Astrocyte of the hippocampus (primary cell): ENCODE measurements around the gene CHPF.

Experiments used
- DNase-seq: peaks from one replicate; pipeline ENCODE4 v3.0.0; 2011; ENCODE audit warnings: low read depth, low spot score

The CHPF gene

GRCh38 chr2:219514836-219515235 lies 28.8 kb downstream of the CHPF start:
- DNase-seq: no peak

GRCh38 chr2:219514196-219514761 lies 29.3 kb downstream of the CHPF start, which contains the start of gene ASIC4:
TSS of gene ASIC4 (plus strand) at chr2:219514482. CDS start at chr2:219514725, 243 bp downstream.
- DNase-seq: peak; percentile 38

GRCh38 chr2:219513787-219514186 lies 29.8 kb downstream of the CHPF start:
- no peak for DNase-seq

GRCh38 chr2:219512524-219513216 lies 30.9 kb downstream of the CHPF start:
- no peak for DNase-seq

DNA sequence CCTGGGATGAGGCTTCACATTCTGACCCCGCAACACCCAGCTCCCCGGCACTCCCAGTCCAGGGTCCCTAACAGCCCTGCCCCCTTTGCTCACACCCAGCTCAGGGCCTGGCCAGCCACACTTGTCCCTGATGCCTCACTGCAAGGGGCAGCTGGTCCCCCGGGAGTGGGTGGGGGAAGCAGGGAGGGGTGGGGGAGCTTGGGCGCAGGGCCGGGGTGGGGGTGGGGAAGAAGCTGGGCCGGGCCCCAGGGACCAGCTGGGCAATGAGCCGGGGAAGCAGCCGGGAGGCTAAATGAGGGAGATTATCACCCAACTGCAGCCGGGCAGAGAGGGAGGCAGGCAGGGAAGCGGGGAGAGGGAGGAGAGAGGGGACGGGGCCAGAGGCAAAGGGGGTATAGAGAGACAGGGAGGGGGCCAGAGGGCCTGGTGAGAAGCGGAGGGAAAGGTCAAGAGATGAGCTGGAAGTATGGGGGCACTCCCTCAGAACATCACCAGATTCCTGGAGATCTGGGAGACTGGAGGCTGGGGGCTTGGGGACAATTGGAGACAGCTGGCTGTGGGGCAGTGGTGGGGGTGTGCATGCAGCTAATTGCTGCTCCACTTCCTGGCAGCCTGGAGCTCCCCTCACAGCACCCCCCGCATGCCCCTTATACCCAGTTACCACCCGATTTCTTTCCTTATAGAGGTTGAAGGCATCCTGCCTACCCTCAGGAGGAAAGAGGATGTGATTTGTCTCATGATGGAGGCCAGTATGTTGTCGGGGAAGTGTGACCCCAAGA lies 31.9 kb downstream of the CHPF start:
- no peak for DNase-seq

DNA sequence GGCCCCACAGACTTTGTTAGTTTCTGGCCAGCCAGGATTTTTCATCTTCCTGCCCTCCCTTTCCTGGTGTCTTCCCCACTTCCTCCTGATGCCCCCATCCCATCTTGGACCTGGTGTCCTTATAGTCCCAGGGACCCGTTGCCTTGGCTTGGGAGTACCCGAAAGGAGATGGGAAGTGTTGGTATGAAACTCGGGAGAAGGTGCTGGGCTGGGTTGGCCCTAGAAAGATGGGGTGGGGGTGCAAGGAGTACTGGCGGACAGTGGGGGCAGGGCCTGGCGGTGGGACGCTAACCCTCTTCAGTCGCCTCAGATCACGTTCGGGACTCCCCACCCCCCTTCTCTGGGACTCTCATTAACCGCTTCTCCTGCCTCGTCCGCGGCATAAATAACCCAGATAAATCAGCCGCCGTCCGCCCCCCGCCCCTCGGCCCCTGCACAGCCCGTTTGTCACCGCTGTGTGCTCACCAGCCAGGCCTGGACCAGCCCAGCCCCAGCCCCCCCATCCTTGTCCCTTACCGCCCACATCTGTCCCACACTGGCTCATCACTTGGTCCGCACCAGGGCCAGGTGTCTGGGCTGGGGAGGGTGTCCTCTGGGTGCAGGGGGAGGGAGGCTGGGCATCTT lies 33.0 kb downstream of the CHPF start:
- DNase-seq: no peak

DNA sequence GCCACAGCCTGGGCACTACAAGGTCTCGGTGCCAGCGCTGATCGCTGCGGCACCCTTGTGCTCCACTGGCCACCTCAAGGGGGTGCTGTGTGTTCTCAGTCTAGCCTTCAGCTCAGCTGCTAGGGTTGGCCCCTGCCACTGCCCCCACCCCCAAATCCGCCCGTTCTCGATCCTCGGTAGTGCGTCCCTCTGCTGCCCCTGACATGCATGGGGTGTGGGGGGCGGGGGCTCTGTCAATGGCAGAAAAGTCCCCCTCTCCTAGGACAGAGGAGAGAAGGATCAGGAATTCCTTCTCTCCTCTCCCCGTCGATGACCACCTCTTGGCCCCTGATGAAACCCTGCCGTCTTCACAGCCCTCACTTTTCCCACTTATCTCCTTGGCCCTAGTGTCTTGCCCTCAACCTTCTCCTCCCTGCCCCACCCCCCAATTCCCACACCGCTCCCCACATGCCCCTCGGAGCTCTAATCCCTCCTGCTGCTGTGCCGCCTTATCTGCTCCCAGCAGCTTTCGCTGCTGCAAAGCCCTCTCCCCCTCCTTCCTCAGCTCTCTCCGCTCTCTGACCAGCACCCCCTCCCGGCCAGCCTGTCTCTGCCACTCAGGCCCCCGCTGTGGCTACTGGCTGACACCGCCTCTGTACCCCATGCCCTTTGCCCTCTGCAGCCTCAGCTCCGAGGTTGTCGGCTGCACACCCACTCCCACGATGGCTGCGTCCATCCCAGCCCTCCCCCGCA lies 33.7 kb downstream of the CHPF start:
- peak; percentile 77 for DNase-seq

- no peak for DNase-seq
Measured at GRCh38 chr2:219508971-219509779, 34.4 kb downstream of the CHPF start.

- DNase-seq: no peak
Measured at GRCh38 chr2:219508444-219508734, 35.2 kb downstream of the CHPF start.

DNA sequence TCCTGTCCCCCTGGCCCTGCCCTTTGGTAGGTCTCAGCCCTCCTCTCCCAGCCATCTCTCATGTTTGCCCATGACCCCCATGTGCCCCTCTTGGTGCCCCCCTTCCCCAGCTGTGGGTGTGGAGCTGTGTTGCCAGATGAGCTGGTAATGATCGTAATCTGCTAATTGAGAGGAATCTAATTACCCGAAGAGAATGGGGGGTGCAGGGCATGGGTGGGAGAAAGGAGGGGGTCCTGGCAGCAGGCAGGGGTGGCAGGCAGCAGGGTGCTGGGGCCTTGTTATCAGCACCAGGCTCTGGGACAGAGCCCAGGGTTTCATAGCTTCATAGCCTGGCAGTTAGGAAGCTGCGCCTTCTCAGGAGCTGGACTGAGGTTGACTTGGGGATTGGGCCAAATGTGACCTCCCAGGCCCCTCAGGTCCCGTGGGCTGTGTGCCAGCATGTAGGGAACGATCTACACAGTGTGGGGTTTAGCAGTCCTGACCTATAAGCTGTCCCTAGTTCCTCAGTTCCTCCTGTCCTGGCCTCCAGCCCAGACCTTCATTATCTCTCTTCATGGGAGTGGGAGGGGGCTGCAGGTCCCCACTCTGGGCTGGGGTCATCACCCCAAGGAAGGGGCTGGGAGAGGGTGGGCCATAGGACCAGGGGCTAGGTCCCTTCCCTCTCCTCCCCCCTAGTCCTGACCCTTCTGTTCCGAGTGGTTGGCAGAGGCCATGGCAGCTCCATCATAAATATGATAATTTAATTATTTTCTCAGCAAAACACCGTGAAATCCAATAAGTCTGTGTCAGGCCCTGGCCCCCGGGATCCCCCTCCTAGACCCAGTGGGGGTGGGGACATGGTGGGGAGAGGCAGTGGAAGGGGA lies 35.8 kb downstream of the CHPF start:
- peak; percentile 57 for DNase-seq

DNA sequence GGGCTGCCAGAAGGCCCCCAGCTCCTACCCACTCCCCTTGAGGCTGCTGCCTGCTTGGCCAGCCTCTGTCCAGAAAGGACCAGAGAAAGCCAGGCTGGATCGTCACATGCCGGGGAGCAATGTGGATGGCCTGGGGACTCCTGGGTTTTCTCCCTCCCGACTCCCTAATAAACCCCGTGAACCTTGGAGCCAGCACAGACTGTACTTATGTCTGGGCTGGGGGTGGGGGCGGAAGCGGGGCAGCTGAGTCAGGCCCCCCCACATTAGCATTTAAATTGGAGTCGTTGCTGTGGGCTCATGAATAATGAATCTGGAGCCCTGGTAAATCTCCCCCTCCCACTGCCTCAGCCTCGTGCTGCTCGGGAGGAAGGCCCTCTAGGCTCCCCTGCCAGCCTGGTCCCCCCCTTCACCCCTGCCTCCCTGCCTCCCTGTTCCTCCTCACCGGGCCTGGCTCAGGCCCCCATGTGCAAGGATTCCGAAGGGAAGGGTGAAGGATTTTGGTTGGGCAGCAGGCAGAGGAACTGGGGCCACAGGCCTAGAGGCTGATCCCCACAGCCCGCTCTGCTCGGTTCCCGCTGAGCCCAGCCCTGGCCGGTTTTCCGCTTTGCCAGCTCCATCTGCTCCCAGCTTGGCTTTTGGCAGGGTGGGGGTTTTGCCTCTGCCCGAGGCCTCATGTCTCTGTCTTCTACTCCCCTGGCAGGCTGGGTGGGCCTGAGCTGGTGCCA lies 36.6 kb downstream of the CHPF start:
- peak; percentile 44 for DNase-seq

DNA sequence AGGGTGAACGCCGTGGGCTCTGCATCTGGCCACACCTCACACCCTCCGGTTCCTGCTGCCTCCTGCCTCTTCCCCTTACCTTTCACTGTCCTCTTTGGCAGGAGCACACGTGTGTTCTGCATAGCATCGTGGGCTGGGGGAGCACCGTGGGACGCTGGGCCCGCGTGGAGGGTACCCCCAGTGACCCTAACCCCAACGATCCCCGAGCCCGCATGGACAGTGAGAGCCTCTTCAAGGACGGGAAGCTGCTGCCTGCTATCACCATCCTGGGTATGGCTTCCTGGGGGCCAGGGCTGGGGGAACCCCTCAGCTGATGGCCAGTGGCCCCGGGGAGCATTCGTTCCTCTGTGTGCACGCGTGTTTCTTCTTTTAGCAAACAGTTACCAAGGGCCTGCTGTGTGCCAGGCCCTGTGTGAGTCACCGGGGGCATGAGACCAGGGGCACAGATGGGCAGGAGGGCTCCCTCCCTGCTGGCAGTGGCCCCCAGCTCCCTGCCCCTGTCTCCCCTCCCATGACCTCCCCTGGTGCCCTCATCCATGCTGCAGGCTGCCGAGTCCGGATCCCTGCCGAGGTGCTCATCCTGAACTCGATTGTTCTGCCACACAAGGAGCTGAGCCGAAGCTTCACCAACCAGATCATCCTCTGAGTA lies 37.3 kb downstream of the CHPF start:
- DNase-seq: no peak

DNA sequence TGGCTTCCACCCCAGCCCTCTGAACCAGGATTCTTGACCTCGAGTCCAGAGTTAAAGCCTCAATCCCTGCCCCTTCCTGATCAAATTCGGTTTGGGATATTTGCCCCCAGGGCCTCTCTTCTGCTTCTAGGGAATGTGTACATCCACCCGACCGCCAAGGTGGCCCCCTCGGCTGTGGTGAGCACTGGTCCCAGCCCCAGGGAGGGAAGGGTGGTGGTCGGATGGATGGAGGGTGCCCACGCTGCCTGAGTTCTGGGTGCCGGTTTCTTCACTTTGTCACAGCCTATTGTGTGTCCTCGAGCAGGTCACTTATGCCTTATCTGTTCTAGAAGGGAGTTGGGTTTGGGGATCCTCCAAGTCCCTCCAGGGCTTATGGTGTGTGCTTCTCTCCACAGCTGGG lies 38.0 kb downstream of the CHPF start:
- no peak for DNase-seq

- no peak for DNase-seq
Measured at GRCh38 chr2:219502618-219503017, 41.0 kb downstream of the CHPF start.

DNA sequence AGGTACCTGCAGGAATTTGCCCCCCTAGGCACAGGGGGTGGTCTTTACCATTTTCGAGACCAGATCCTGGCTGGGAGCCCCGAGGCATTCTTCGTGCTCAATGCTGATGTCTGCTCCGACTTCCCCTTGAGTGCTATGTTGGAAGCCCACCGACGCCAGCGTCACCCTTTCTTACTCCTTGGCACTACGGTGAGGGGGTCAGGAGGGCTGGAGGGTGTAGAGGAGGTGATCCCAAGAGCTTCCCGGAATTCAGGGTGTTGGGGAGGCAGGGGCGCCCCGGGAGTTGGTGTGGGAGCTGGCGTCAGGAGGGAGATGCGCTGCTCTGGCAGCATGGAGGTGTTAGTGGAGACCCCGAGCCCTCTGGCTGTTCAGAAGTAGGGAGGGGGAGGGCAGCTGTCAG lies 41.8 kb downstream of the CHPF start:
- no peak for DNase-seq

DNA sequence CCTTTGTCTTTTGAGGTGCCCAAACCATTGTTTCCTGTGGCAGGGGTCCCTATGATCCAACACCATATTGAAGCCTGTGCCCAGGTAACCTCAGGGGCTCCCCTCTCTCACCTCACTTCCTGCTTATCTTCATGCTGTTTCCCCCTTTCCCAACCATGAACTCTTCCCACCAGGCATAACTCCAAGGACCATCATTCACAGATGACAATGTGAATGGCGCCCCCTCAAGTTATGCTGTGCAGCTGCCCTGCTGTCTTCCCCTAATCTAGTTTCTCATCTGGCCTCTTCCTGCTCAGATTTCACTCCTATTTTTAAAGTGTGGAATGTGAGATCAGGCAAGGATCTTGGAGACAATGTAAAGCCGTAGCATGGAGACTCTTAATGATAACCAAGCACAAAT lies 43.5 kb downstream of the CHPF start:
- no peak for DNase-seq

DNA sequence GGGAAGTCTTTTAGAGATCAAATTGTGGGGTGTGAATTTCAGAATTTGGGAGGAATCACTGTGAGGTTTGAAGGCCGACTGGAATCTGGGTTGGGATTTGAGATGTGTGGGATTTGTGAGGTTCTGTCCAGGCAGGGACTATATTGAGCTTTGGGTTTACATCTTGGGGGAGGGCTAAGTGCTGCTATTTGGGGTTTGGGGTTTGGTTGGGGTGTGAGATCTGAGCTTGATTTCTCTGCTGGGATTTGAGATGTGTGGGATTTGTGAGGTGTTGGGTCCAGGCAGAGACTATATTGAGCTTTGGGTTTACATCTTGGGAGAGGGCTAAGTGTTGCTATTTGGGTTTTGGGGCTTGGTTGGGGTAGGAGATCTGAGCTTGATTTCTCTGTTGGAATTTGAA lies 44.1 kb downstream of the CHPF start:
- no peak for DNase-seq

GRCh38 chr2:219499058-219499307 lies 44.6 kb downstream of the CHPF start:
- DNase-seq: no peak
